Medulla oblongata (tissue), 1 donor: ENCODE results near the gene PCID2.

ENCODE experiments used
- DNase-seq: peaks from one replicate; pipeline ENCODE4 v3.0.0-alpha.2; 2015; ENCODE audit errors: extremely low spot score

PCID2 gene

GRCh38 chr13:113129480-113129879, 79.0 kb downstream of the PCID2 start:
- no peak for DNase-seq
